Loucy (cell line): ENCODE data around the gene IL9.

Experiments used
- CTCF ChIP-seq: fragments of 200-600 bp; sonication (generic); conservative IDR thresholded peaks from 2 replicates; pipeline ENCODE4 v1.5.1; 2014; ENCODE audit warnings: mild to moderate bottlenecking, antibody characterized with exemption, low read length
- EZH2phosphoT487 ChIP-seq: fragments of 200-600 bp; IDR thresholded peaks from 2 replicates; pipeline ENCODE4 v1.6.1; 2018; ENCODE audit warnings: antibody characterized with exemption, mild to moderate bottlenecking, moderate library complexity, borderline replicate concordance

GRCh38 chr5:135846311-135846710, 49.3 kb downstream of the IL9 start:
- no peak for TF ChIP-seq CTCF
- TF ChIP-seq EZH2phosphoT487: no peak
